ENCODE data around the gene SPEF1.

SPEF1 gene

GRCh38 chr20:3783511-3784195 is 2.4 kb upstream of the SPEF1 start:
- H3K4ac ChIP-seq (ENCODE audit: low read depth in 1 of 2, low read length in 2 of 2) = no peak overlapping the region
- peaks cover 34% of the 10 kb centered on the region for H3K4me1 ChIP-seq (ENCODE audit: control insufficient read depth, insufficient read depth, low read depth, low read length)
- no peak overlapping the region for H2AK5ac ChIP-seq (ENCODE audit: low read length, severe bottlenecking)
- no peak overlapping the region for H2BK12ac ChIP-seq (ENCODE audit: low read length in 2 of 2)
- peaks cover 0 to 8% of the 10 kb centered on the region in 2 experiments for H3K27me3 ChIP-seq (ENCODE audit: control insufficient read depth in 1 of 2, insufficient read depth in 1 of 2, low read length in 2 of 2)
- H3K14ac ChIP-seq (ENCODE audit: low read length in 2 of 2) = no peak overlapping the region
- no peaks in the 10 kb centered on the region for H3K9me3 ChIP-seq (ENCODE audit: control insufficient read depth, low read length)
- WGBS = 93% methylated on average over 10 of the region's 10 CpGs
- no peak overlapping the region for H4K8ac ChIP-seq (ENCODE audit: low read length)
- no peak overlapping the region for H4K91ac ChIP-seq (ENCODE audit: low read length)
- H2BK15ac ChIP-seq (ENCODE audit: low read depth, poor library complexity, severe bottlenecking) = no peak overlapping the region
- peak overlapping the region; percentile 56 for H3K9ac ChIP-seq (ENCODE audit: low read length)
- H3K27ac ChIP-seq (ENCODE audit: low read length, poor library complexity, severe bottlenecking) = no peak overlapping the region
- no peak overlapping the region for H3K18ac ChIP-seq (ENCODE audit: low read depth in 1 of 2, low read length in 2 of 2)
- H3K4me2 ChIP-seq (ENCODE audit: low read length, poor library complexity, severe bottlenecking) = no peak overlapping the region
- H3K36me3 ChIP-seq (ENCODE audit: control insufficient read depth in 1 of 2, insufficient read depth in 2 of 2, low read depth in 1 of 2, low read length in 2 of 2) = peaks cover 23 to 29% of the 10 kb centered on the region in 2 experiments
- H2BK120ac ChIP-seq (ENCODE audit: low read depth, low read length) = no peak overlapping the region
- no peak for DNase-seq
- H2BK5ac ChIP-seq (ENCODE audit: low read depth, low read length, poor library complexity, severe bottlenecking) = no peak overlapping the region
- peak overlapping the region in 1 of 2 experiments; percentile 44 for H3K4me3 ChIP-seq (ENCODE audit: insufficient read depth in 1 of 2, low read depth in 1 of 2, low read length in 2 of 2)
- peaks cover 18% of the 10 kb centered on the region for H3K79me1 ChIP-seq (replicated peaks; ENCODE audit: low read length, poor library complexity, severe bottlenecking)
- H3K23ac ChIP-seq (ENCODE audit: low read length in 2 of 2) = no peak overlapping the region
- H2AFZ ChIP-seq (ENCODE audit: low read depth, low read length) = no peak overlapping the region

- no peak overlapping the region for H2BK5ac ChIP-seq (ENCODE audit: low read depth, low read length, poor library complexity, severe bottlenecking)
- H2BK120ac ChIP-seq (ENCODE audit: low read depth, low read length) = no peak overlapping the region
- H3K18ac ChIP-seq (ENCODE audit: low read depth in 1 of 2, low read length in 2 of 2) = no peak overlapping the region
- WGBS = 88% methylated on average over 2 of the region's 2 CpGs
- peaks cover 18% of the 10 kb centered on the region for H3K79me1 ChIP-seq (replicated peaks; ENCODE audit: low read length, poor library complexity, severe bottlenecking)
- H2AFZ ChIP-seq (ENCODE audit: low read depth, low read length) = no peak overlapping the region
- H2BK15ac ChIP-seq (ENCODE audit: low read depth, poor library complexity, severe bottlenecking) = no peak overlapping the region
- no peak overlapping the region for H3K4me3 ChIP-seq (ENCODE audit: insufficient read depth in 1 of 2, low read depth in 1 of 2, low read length in 2 of 2)
- peaks cover 0 to 13% of the 10 kb centered on the region in 2 experiments for H3K27me3 ChIP-seq (ENCODE audit: control insufficient read depth in 1 of 2, insufficient read depth in 1 of 2, low read length in 2 of 2)
- no peak for DNase-seq
- no peak overlapping the region for H3K4me2 ChIP-seq (ENCODE audit: low read length, poor library complexity, severe bottlenecking)
- no peak overlapping the region for H4K8ac ChIP-seq (ENCODE audit: low read length)
- no peaks in the 10 kb centered on the region for H3K9me3 ChIP-seq (ENCODE audit: control insufficient read depth, low read length)
- H2AK5ac ChIP-seq (ENCODE audit: low read length, severe bottlenecking) = no peak overlapping the region
- H3K4me1 ChIP-seq (ENCODE audit: control insufficient read depth, insufficient read depth, low read depth, low read length) = peaks cover 40% of the 10 kb centered on the region
- no peak overlapping the region for H3K27ac ChIP-seq (ENCODE audit: low read length, poor library complexity, severe bottlenecking)
- no peak overlapping the region for H2BK12ac ChIP-seq (ENCODE audit: low read length in 2 of 2)
- peaks cover 23 to 29% of the 10 kb centered on the region in 2 experiments for H3K36me3 ChIP-seq (ENCODE audit: control insufficient read depth in 1 of 2, insufficient read depth in 2 of 2, low read depth in 1 of 2, low read length in 2 of 2)
- H3K23ac ChIP-seq (ENCODE audit: low read length in 2 of 2) = no peak overlapping the region
- H3K4ac ChIP-seq (ENCODE audit: low read depth in 1 of 2, low read length in 2 of 2) = no peak overlapping the region
- H3K9ac ChIP-seq (ENCODE audit: low read length) = peak overlapping the region; percentile 56
- no peak overlapping the region for H4K91ac ChIP-seq (ENCODE audit: low read length)
- no peak overlapping the region for H3K14ac ChIP-seq (ENCODE audit: low read length in 2 of 2)
These were observed 1.8 kb upstream of the SPEF1 start for GRCh38 chr20:3783068-3783489.

GRCh38 chr20:3782597-3782996 is 1.3 kb upstream of the SPEF1 start:
- no peak overlapping the region for H3K27ac ChIP-seq (ENCODE audit: low read length, poor library complexity, severe bottlenecking)
- H2BK12ac ChIP-seq (ENCODE audit: low read length in 2 of 2) = no peak overlapping the region
- H2AK5ac ChIP-seq (ENCODE audit: low read length, severe bottlenecking) = no peak overlapping the region
- no peak overlapping the region for H3K4ac ChIP-seq (ENCODE audit: low read depth in 1 of 2, low read length in 2 of 2)
- H3K4me2 ChIP-seq (ENCODE audit: low read length, poor library complexity, severe bottlenecking) = no peak overlapping the region
- peaks cover 18% of the 10 kb centered on the region for H3K79me1 ChIP-seq (replicated peaks; ENCODE audit: low read length, poor library complexity, severe bottlenecking)
- H4K8ac ChIP-seq (ENCODE audit: low read length) = no peak overlapping the region
- H3K14ac ChIP-seq (ENCODE audit: low read length in 2 of 2) = no peak overlapping the region
- no peak overlapping the region for H2BK5ac ChIP-seq (ENCODE audit: low read depth, low read length, poor library complexity, severe bottlenecking)
- no peak overlapping the region for H3K18ac ChIP-seq (ENCODE audit: low read depth in 1 of 2, low read length in 2 of 2)
- no peak overlapping the region for H2BK120ac ChIP-seq (ENCODE audit: low read depth, low read length)
- no peaks in the 10 kb centered on the region for H3K9me3 ChIP-seq (ENCODE audit: control insufficient read depth, low read length)
- no peak overlapping the region for H3K4me3 ChIP-seq (ENCODE audit: insufficient read depth in 1 of 2, low read depth in 1 of 2, low read length in 2 of 2)
- peaks cover 23 to 29% of the 10 kb centered on the region in 2 experiments for H3K36me3 ChIP-seq (ENCODE audit: control insufficient read depth in 1 of 2, insufficient read depth in 2 of 2, low read depth in 1 of 2, low read length in 2 of 2)
- H4K91ac ChIP-seq (ENCODE audit: low read length) = no peak overlapping the region
- no peak for DNase-seq
- no peak overlapping the region for H3K23ac ChIP-seq (ENCODE audit: low read length in 2 of 2)
- peak overlapping the region; percentile 56 for H3K9ac ChIP-seq (ENCODE audit: low read length)
- 99% methylated on average over 6 of the region's 6 CpGs for WGBS
- H2BK15ac ChIP-seq (ENCODE audit: low read depth, poor library complexity, severe bottlenecking) = no peak overlapping the region
- H3K4me1 ChIP-seq (ENCODE audit: control insufficient read depth, insufficient read depth, low read depth, low read length) = peaks cover 45% of the 10 kb centered on the region
- no peak overlapping the region for H2AFZ ChIP-seq (ENCODE audit: low read depth, low read length)
- H3K27me3 ChIP-seq (ENCODE audit: control insufficient read depth in 1 of 2, insufficient read depth in 1 of 2, low read length in 2 of 2) = peaks cover 0 to 13% of the 10 kb centered on the region in 2 experiments

GRCh38 chr20:3778976-3779375 is 2.3 kb downstream of the SPEF1 start:
- no peak overlapping the region for H2AK5ac ChIP-seq (ENCODE audit: low read length, severe bottlenecking)
- H3K9me3 ChIP-seq (ENCODE audit: control insufficient read depth, low read length) = peaks cover 4% of the 10 kb centered on the region

More at GRCh38 chr20:3778976-3779375, 2.3 kb downstream of the SPEF1 start:
- Histone ChIP-seq H3K27ac (ENCODE audit: low read length, poor library complexity, severe bottlenecking) (no peak overlapping the region), H3K9ac (ENCODE audit: low read length) (no peak overlapping the region), H3K36me3 (ENCODE audit: control insufficient read depth in 1 of 2, insufficient read depth in 2 of 2, low read depth in 1 of 2, low read length in 2 of 2) (peaks cover 4 to 17% of the 10 kb centered on the region in 2 experiments), H3K4me1 (ENCODE audit: control insufficient read depth, insufficient read depth, low read depth, low read length) (peaks cover 28% of the 10 kb centered on the region), H3K27me3 (ENCODE audit: control insufficient read depth in 1 of 2, insufficient read depth in 1 of 2, low read length in 2 of 2) (peaks cover 0 to 13% of the 10 kb centered on the region in 2 experiments), H3K4me2 (ENCODE audit: low read length, poor library complexity, severe bottlenecking) (no peak overlapping the region), H3K4me3 (ENCODE audit: insufficient read depth in 1 of 2, low read depth in 1 of 2, low read length in 2 of 2) (no peak overlapping the region), H4K91ac (ENCODE audit: low read length) (no peak overlapping the region), H2AFZ (ENCODE audit: low read depth, low read length) (no peak overlapping the region), H3K4ac (ENCODE audit: low read depth in 1 of 2, low read length in 2 of 2) (no peak overlapping the region), H2BK12ac (ENCODE audit: low read length in 2 of 2) (no peak overlapping the region), H3K14ac (ENCODE audit: low read length in 2 of 2) (no peak overlapping the region), H4K8ac (ENCODE audit: low read length) (no peak overlapping the region), H3K79me1 (replicated peaks; ENCODE audit: low read length, poor library complexity, severe bottlenecking) (peaks cover 7% of the 10 kb centered on the region), H3K18ac (ENCODE audit: low read depth in 1 of 2, low read length in 2 of 2) (no peak overlapping the region), H2BK120ac (ENCODE audit: low read depth, low read length) (no peak overlapping the region), H2BK5ac (ENCODE audit: low read depth, low read length, poor library complexity, severe bottlenecking) (no peak overlapping the region), H3K23ac (ENCODE audit: low read length in 2 of 2) (no peak overlapping the region), H2BK15ac (ENCODE audit: low read depth, poor library complexity, severe bottlenecking) (no peak overlapping the region)
- no peak for DNase-seq
- 89% methylated on average over 18 of the region's 18 CpGs for WGBS
